ENCODE results near the gene FAM83G. TPM values are rescaled to one million over a fixed set of nuclear protein-coding genes. Genes with fewer than 3 reads are reported as not detected.
A peak's percentile ranks its signal among the peaks of the same experiment; 100 is the strongest.

FAM83G gene
- total RNA-seq, 1 experiment from 2014 or later, result 38.9 TPM

DNA sequence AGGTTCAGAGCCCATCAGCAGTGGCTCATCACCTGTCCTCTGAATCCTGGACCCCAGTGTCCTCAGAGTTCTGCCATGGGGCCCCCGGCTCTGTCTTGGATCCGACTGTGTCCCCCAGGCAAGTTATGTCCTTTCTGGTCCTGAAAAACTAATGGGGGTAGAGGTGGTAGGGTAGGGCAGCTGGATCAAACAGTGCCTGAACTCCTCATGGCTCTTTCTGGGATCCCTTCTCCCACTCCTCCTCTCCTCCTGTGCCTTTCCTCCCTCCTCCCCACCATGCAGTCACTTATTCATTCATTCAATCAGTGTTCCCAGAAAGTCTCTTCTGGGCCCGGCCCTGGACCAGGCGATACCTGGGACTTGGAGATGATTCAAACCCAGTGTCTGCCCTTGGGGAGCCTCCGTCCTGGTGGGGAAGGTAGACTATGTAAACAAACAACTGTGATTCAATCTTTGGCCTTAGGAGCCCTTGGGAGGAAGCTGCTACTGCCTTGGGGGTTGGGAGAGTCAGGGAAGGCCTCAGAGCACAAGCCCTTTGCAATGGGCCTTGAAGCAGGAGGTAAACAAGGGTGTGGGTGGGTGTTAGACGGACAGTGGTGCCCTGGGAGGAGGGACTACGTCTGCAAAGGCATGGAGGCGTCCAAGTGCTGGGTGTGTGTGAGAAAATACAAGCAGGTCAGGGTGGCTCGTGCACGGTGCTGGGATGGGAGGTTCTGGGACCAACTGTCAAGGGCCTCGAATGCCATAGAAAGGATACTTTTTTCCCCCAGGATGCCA lies 6.4 kb upstream of the FAM83G start:
- DNase-seq (ENCODE audit: low spot score), result no peak

DNA sequence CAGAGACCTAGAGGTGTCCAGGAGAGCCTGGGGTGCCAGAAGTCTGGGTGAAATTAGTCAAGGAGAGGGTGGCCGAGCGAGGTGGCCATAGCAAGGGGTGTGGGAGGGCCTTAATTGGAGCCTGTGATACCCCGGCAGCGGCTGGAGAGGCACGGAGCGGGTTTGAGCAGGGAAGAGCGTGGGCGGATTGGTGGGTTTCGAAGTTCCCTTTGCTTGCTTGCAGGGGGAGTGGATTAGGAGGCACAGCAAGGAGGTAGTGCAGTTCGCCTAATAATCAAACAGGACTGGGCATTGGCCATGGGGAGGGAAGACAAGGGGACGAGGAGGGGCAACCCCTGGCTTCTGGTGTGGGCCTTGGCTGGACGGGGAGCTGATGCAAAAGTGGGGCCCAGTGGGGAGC lies 5.4 kb upstream of the FAM83G start:
- DNase-seq (ENCODE audit: low spot score), result no peak

DNA sequence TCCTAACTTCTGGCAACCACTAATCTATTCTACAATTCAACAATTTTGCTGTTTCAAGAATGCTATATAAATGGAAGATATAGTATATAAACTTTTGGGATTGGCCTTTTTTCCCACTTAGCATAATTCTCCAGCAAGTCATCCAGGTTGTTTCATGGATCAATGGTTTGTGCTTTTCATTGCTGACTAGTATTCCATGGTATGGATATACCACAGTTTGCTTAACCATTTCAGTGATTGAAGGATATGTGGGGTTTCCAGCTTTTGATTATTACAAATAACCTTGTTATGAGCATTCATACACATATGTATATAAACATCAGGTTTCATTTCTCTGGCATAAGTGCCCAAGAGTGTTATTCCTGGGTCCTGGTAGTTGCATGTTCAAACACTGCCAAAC lies 2.1 kb upstream of the FAM83G start:
- DNase-seq (ENCODE audit: low spot score), result no peak

DNA sequence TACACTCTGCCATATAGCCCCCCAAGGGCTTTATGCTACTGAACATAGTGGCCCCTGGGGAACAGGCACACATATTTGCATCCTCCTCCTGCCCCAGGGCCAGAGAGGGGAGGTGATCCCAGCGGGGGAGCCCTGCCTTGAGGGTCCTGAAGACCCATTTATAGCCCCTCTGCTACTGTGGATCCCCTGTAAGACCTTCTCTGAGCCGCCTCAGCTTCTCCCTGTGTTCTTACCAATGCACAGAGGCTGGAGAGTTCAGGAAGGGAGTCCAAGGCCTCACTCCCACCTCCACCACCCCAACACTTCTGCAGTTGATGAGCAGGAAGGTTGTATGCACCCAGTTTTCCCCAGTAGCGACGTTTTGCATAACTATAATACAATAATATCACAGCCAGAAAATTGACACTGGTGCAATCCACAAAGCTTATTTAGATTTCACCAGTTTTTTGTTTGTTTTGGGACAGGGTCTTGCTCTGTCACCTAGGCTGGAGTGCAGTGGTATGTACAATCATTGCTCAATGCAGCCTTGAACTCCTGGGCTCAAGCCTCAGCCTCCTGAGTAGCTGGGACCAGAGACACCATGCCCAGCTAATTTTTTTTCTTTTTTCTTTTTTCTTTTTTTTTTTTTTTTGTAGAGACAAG lies 1.3 kb upstream of the FAM83G start:
- DNase-seq (ENCODE audit: low spot score), result no peak

DNA sequence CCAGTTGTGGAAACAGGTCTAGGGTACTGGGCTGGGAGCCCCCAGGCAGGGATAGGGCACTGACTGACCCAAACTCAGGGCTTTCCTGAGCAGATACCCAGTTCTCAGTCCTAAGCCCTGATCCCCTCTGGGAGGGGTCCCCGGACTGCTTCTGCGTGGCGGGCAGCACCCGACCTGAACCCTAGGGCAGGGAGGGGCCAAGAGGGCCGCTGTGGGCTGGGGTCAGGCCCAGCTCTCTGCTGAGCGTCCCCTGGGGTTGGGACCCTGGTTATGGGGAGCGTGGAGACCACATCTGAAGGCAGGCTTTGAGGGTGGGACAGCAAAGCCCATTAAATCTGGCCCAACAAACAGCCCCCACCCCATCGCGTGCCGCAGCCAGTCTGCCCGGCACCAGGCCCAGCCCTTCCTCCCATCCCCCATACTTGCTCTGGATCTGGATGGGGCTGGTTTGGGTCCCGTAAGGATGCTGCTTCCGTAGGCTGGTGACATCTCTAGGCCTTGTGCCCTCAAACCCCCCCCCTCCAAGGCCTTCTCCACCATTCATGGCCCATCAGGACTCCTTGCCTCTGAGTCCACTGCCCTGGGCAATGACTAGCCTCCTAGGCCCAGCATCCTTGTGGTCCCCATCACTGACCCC lies 691 bp upstream of the FAM83G start:
- DNase-seq (ENCODE audit: low spot score), result no peak

DNA sequence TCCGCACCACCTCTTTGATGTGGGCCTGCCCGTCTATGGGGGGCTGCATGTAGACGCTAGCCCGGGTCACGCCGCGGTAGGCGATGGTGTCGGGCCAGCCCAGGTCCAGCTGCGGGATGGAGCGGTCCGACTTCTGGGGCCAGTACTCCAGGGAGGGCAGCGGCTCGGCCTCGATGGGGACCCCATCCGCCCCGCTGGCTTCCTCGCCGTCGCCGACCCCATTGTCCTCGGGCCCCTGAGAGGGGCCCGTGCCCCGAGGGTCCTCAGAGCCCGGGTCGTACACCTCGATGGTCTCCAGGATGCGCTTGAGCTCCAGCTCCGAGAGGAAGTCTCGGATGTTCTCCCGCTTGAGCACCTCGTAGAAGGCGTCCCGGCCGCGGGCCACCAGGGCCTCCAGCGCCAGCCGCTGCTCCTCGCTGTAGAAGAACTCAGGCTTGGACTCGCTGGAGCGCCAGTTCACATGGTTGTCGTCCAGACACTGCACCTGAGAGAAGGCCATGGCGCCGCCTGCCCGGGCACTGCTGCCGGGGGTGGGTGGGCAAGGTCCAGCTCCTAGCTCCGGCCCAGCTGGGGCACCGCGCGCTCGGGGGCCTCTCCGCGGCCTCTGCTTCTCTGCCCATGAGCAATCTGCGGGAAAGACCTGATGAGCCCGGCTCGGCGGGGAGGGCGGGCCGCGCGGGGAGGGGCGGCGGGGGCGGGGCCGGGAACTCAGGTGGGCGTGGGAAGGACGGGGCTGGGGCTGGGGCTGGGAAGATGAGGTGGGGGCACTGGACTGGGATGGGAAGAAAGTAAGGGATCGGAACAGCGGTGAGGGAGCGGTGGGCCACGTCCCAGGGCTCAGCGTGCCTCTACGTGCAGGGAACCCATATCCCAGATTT lies 782 bp downstream of the FAM83G start:
- peak; percentile 32 for DNase-seq (ENCODE audit: low spot score)

DNA sequence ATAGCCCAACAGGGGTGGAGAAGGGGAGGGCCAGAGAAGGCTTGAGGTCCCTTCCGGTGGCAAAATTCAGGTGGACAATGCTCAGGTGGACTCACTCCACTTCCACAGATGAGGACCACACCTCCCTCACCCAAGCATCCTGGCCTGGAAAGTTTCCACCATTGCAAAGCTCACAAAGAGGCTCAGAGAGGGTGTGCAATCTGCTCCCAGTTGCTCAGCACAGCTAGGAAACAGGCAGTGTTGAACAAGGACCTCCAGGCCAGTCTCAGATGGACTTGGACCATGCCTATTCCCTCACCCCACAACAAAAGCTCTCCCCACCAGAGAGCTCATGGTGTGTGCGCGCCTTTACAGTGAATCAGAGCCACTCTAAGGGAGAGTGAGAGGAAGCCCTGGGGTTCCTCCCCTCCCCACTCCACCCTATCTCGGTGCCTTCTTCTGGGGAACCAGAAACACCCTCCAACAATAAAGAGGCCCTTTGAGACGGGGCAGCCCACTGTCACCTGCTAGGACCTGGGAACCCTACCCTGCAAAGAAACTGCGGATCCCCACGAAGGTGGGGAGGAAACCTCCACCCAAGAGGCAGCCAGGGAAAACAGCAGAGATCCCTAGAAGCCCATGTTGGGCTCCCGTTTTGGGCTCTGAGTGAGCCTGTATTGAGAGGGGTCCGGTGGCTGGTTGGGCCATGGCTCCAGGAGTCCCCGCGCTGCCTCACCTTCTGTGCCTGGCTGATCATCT lies 1.6 kb downstream of the FAM83G start:
- no peak for DNase-seq (ENCODE audit: low spot score)

DNA sequence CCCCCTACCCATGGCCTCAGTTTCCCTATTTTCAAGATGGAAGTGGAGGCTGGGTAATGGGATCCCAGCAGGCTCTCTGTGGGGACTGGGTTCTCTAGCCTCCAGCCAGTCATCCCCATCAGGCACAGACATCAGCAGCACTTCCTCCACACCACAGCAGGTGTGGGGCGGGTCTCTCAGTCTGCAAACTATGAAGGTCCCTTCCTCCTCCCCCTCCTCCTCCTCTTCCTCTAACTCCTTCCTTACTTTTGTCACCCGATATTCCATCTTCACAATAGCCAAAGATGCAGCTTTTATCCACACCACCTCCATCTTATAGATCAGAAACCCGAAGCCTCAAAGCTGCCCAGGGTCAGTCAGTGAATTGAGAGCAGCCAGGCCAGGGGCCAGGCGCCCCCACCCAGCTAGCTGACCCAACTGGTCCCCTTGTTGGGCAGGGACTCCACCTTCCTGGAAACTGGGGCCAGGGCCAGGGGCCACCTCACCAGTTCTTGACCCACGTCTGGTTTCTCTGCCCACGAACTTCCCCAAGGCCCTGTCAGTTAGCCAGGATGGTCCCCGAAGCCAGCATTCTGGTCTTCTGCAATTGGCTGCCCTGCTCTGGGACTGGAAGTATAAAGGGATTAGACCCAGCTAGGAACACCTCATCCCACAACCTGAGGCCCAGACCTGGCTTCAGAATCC lies 2.5 kb downstream of the FAM83G start:
- no peak for DNase-seq (ENCODE audit: low spot score)

DNA sequence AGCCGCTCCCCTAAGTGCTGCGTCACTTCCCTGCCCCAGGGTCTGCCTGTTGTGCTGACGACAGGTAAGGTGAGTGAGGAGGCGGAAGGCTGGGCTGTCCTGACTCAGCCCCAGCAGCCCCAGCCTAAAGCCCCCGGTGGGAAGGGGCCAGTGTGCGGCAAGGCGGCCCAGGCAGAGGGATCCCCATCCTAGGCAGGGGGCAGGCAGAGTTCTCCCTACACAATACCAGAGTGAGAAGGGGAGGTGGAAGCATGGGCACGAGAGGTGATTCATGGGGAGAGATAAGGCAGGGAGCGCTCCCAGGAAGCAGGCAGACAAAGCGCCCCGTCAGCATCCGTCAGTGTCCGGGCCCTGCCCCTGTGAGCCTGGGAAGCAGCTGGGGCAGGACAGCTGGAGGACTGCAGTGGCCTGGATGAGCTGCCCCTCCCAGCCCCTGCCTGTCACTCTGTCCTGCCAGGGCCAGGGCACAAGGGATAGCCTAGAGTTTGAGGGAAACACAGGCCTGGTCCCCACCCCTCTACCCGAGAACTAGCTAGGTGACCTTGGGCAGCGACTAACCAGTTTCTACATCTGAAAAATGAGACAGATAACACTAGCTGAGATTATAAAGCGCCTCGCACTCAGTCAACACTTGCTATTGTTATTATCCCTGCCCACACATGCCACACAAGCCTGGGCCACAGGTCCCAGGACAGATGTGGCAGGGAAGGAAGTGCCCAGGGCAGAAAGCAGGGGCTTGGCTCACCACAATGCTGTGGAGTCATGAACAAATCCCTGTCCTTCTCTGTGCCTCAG lies 3.8 kb downstream of the FAM83G start:
- DNase-seq (ENCODE audit: low spot score), result no peak

DNA sequence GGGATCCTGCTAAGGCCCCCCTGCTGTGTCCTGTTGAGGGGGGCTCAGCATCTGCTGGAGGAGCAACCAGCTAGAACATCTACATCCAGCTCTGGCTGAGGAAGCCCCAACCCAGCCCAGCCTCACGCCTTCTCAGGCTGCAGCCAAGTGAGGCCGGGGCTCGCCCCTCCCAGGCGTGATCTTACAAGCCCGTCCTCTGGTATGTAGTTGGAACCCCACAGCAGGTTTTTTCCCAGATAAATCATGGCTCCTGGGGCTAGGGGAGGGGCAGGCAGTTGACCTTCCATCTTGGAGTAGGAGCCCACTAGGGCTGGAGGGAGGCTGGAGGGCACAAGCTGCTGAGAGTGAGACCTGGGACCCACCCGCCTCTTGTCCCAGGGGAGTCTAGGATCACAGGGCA lies 4.7 kb downstream of the FAM83G start:
- DNase-seq (ENCODE audit: low spot score), result no peak

DNA sequence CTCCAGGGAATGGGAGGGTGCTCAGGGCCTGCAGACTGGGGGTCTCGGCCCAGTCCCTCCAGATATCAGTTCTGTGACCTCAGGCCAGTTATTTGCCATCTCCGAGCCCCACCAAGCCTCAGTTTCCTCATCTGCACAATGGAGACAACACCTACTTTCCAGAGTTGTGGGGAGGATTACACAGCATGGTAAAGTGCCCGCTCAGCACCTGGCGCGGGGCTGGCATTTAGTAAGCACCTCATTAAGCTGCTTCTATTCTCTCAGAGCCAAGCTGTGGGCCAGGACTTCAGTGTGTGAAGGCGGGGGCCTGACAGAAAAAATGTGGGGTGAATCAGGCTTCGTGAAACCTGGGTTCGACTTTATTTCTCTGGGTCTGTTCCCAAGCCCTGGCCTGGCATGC lies 5.2 kb downstream of the FAM83G start:
- no peak for DNase-seq (ENCODE audit: low spot score)

DNA sequence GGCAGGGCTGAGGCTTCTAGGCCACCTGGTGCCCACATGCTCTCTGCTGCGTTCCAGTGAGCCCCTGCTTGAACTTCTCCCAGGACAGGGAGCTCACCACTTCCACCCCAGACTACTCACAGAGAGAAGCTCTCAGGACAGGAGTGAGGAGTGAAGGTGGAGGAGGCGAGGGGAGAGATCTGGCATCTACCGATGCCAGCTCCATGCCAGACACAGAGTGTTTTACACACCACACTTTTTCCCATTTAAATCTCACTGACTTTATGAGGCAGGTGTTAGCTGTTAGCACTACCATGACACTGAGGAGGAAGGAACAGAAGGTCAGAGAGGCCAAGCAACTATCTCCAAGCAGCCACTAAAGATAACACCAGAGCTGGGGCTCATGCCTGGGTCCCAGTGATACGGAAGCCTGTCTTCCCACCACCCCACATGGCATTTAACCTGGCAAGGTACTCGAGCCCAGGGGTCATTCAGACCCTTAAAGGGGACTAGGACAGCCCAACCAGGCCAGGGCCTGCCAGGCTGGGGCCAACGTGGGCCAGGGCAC lies 6.8 kb downstream of the FAM83G start:
- no peak for DNase-seq (ENCODE audit: low spot score)

DNA sequence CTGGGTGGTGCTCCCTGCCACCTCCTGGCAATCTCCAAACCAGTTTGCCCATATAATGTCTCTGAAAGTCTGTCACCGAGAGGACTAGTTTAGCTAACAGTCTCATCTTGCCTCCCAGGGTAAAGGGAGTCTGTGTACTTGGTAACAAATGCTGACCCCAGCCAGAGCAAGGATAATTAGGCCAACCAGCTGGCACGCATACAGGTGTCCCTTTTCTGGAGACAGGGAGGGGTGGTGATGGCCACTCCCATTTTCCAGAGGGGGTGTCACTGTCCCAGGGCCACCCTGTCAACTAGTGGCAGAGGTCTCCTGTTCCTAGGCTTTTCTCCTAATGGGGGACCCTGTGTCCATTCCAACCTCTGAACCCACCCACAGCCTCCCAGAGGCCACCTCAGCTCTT lies 8.1 kb downstream of the FAM83G start:
- DNase-seq (ENCODE audit: low spot score), result no peak

DNA sequence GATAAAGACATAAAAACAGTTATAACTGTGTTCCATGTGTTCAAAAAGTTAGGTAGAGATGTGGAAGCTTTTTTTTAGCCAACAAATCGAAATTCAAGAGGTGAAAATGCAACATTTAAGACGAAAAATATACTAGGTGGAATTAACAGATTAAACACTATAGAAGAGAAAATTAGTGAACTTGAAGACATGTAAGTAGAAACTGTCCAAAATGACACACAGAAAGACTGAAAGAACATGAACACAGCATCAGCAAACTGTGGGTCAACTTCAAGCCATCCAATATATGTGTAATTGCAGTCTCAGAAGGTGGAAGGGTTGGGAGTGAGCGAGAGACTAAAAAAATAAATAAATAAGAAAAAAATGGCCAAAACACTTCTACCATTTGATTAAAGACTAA lies 9.3 kb downstream of the FAM83G start:
- DNase-seq (ENCODE audit: low spot score), result no peak

DNA sequence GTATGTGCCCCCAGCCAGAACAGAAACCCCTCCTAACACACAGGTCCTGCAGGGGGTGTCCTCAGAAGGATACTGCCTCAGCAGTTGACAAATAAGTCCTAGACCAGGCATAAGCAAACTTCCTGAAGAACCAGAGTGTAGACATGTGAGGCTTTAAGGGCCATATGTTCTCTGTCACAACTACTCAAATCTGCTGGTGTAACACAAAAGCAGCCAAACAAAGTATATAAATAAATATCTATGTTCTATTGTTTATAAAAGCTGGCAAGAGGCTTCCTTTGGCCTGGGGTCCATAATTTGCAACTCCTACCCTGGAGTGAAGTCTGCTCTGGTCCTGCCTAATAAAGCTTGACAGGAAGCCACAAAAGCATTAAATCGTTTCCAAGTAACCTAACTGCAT lies 9.9 kb downstream of the FAM83G start:
- DNase-seq (ENCODE audit: low spot score), result no peak

DNA sequence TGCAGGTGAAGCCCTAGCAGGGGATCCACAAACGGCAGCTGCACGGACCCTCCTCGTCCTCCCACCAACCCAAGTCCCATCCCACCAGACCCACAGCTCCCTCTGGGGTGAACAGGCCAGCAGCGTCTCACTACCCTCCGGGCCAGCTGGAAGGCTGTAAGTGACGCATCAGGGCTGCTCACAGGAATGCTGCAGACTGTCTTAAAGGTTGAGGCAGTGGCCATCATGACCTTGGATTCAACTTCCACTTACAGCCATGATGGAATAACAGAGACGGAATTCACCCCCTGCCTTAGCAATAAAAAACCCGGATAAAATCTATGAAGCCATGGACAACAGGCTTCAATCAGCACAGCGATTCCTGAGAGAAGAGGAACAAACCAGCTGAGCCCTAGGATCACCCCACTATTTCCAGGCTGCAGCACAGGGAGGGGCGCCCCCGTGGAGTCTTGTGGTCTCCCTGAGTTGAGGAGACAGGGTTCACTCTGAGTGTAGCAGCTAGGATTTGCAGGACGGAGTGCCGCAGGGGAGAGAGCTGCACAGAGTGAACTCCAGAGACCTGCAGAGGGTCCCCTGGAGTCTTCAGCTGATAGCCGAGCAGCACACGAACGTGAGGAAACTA lies 10.5 kb downstream of the FAM83G start:
- no peak for DNase-seq (ENCODE audit: low spot score)

DNA sequence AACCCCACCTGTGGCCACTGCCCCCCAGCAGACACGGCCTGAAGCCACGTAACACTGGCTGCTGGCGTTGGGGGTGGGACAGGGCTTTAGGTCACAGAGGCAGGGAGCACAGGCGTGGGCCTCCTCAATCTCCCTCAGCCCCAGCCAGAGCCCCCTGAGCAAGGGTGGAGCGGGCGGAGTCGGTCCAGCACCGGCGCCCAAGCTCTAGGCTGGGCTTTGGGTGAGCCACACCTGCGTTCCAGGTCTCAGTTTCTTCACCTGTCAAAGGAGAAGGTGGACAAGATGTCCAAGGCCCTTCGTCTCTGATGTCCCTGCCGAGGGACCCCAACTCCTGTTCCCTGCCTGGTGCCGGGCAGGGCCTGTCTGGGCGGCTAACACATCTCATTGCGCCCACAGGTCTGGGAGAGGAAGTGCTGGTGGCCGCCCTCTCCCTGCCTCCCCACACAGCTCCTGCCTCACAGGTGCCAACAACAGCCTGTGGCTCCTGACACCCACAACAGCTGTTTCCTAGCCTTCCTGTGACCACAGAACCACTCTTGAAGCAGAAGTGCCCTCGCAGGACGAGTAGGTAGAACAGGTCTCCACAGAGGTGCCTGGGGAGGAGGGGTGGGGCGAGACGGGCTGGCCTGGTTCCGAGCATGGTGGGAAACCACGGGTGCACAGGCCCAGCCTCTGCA lies 12.0 kb downstream of the FAM83G start:
- no peak for DNase-seq (ENCODE audit: low spot score)

DNA sequence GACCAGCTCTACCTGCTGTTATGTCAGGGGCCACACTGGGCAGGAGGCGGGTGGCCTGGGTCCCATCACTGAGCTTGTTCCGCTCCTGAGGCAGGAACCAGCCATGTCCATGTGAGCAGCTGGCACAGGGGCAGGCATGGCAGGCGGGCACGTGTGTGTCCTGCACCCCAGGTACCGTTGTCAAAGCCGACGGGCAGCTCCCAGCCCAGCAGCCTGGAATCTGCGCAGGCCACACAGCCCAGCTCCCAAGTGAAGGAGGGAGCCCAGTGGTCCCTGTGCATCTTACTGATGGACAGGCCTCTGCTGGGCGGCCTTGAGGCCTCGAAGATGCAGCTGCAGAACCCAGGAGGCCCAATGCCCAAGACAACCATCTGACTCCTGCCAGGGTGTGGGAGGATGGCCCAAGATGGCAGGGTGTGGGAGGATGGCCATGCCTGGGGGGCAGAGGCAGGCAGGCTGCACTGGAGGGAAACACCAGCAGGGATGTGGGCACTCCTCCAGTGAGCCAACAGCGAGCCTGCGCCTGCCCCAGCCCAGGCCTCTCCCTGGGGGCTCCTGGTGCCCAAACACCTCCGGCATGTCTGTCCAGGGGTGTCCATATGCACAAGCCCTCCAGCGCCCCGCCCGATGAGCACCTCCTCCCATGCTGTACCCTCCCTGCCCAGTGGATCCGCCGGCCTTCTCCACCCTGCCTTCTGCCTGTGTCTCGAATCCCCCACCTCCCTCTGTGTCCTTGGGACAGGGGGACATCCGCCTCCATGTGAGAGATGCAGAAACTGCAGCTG lies 12.8 kb downstream of the FAM83G start:
- DNase-seq (ENCODE audit: low spot score), result no peak

Measured in HT-29 (cell line).